HG03575 (cell line): ENCODE results near the gene CAMKK1.

Experiments used
- ATAC-seq: cut with Tn5 transposase; IDR thresholded peaks from one replicate; pipeline ENCODE4 v1.9.1; 2021; ENCODE audit not compliant: unreplicated experiment, insufficient number of reproducible peaks, low FRiP score; ENCODE audit errors: extremely low read depth

Gene CAMKK1

GRCh38 chr17:3828151-3828851, 64.6 kb downstream of the CAMKK1 start:
- no peak for ATAC-seq

GRCh38 chr17:3827124-3827773, 65.6 kb downstream of the CAMKK1 start:
- ATAC-seq, result no peak

GRCh38 chr17:3826191-3826590, 66.7 kb downstream of the CAMKK1 start:
- no peak for ATAC-seq

- ATAC-seq, result no peak
Observed at GRCh38 chr17:3821101-3821500, 71.8 kb downstream of the CAMKK1 start.

GRCh38 chr17:3818786-3819185, 74.1 kb downstream of the CAMKK1 start:
- no peak for ATAC-seq

- no peak for ATAC-seq
Observed at GRCh38 chr17:3817851-3818605, 74.8 kb downstream of the CAMKK1 start.

GRCh38 chr17:3815925-3816324, 76.9 kb downstream of the CAMKK1 start:
- no peak for ATAC-seq

- ATAC-seq, result no peak
Observed at GRCh38 chr17:3815122-3815521, 77.7 kb downstream of the CAMKK1 start.

GRCh38 chr17:3814361-3814760, 78.5 kb downstream of the CAMKK1 start:
- ATAC-seq, result no peak

- ATAC-seq, result no peak
Observed at GRCh38 chr17:3813171-3813570, 79.7 kb downstream of the CAMKK1 start.

GRCh38 chr17:3812771-3813170, 80.1 kb downstream of the CAMKK1 start:
- no peak for ATAC-seq

GRCh38 chr17:3812284-3812683, 80.6 kb downstream of the CAMKK1 start:
- ATAC-seq, result no peak
